Liver (tissue), 9 donors: ENCODE results near the gene CEACAM19. TPM values are rescaled to one million over a fixed set of nuclear protein-coding genes. Genes with fewer than 3 reads are reported as not detected.

Experiments
- DNase-seq: peaks from one replicate; pipeline ENCODE4 v3.0.0-alpha.2; 2017; ENCODE audit warnings: low spot score
- H3K27ac ChIP-seq, 2 donors: one replicate each; pipeline ENCODE4 v1.7.0; 2013; ENCODE audit warnings: inconsistent platforms in 2 of 2, low read length in 2 of 2, control low read depth in 1 of 2, low read depth in 1 of 2, mild to moderate bottlenecking in 1 of 2
- H3K27me3 ChIP-seq, 4 donors: one replicate each; pipeline versions ENCODE4 v1.6.1 to v1.7.0; 2013; ENCODE audit warnings: low read length in 3 of 4, inconsistent platforms in 1 of 4, mild to moderate bottlenecking in 1 of 4, moderate library complexity in 1 of 4; ENCODE audit not compliant: control insufficient read depth in 4 of 4, insufficient read depth in 4 of 4
- H3K36me3 ChIP-seq, 4 donors: one replicate each; pipeline versions ENCODE4 v1.6.1 to v1.7.0; 2013; ENCODE audit warnings: low read length in 3 of 4, mild to moderate bottlenecking in 3 of 4, low read depth in 1 of 4, moderate library complexity in 1 of 4; ENCODE audit not compliant: control insufficient read depth in 4 of 4, insufficient read depth in 3 of 4
- H3K4me1 ChIP-seq, 4 donors: one replicate each; pipeline versions ENCODE4 v1.6.1 to v1.7.0; 2013; ENCODE audit warnings: low read length in 3 of 4, mild to moderate bottlenecking in 3 of 4, moderate library complexity in 1 of 4; ENCODE audit not compliant: control insufficient read depth in 4 of 4, insufficient read depth in 4 of 4
- H3K4me3 ChIP-seq, 3 donors: one replicate each; pipeline versions ENCODE4 v1.6.1 to v1.7.0; 2013; ENCODE audit warnings: low read length in 3 of 3, control low read depth in 1 of 3, low read depth in 1 of 3, mild to moderate bottlenecking in 1 of 3
- H3K9ac ChIP-seq, 2 donors: one replicate each; pipeline ENCODE4 v1.7.0; 2013; ENCODE audit warnings: low read length in 2 of 2, mild to moderate bottlenecking in 2 of 2, moderate library complexity in 2 of 2, control low read depth in 1 of 2, low read depth in 1 of 2
- H3K9me3 ChIP-seq, 4 donors: one replicate each; pipeline versions ENCODE4 v1.6.1 to v1.7.0; 2013; ENCODE audit warnings: low read length in 3 of 4; ENCODE audit not compliant: control insufficient read depth in 4 of 4
- ATF3 ChIP-seq: IDR thresholded peaks from 2 replicates; pipeline ENCODE4 v1.6.1; 2016; ENCODE audit warnings: antibody characterized with exemption
- CTCF ChIP-seq: fragments of 150-350 bp; IDR thresholded peaks from 2 replicates; pipeline ENCODE4 v1.5.1; 2017; ENCODE audit warnings: improper control_type of control experiment, low read depth, low read length; ENCODE audit not compliant: missing input control
- EGR1 ChIP-seq, 2 donors: IDR thresholded peaks; 2 replicates each; pipeline ENCODE4 v1.6.1; 2016 to 2018; ENCODE audit warnings: antibody characterized with exemption in 2 of 2, low read depth in 2 of 2
- FOXA1 ChIP-seq: IDR thresholded peaks from 2 replicates; pipeline ENCODE4 v1.6.1; 2016; ENCODE audit warnings: antibody characterized with exemption
- FOXA2 ChIP-seq: IDR thresholded peaks from 2 replicates; pipeline ENCODE4 v1.6.1; 2016; ENCODE audit warnings: antibody characterized with exemption
- GABPA ChIP-seq, 2 donors: IDR thresholded peaks in 1 of 2; conservative IDR thresholded peaks in 1 of 2; 2 replicates each; pipeline ENCODE4 v1.6.1; 2016; ENCODE audit warnings: antibody characterized with exemption in 2 of 2, mild to moderate bottlenecking in 1 of 2, moderate library complexity in 1 of 2
- HNF4A ChIP-seq, 2 donors: conservative IDR thresholded peaks; 2 replicates each; pipeline ENCODE4 v1.6.1; 2016; ENCODE audit warnings: antibody characterized with exemption in 2 of 2, mild to moderate bottlenecking in 2 of 2
- HNF4G ChIP-seq: IDR thresholded peaks from 2 replicates; pipeline ENCODE4 v1.6.1; 2016; ENCODE audit warnings: antibody characterized with exemption
- JUND ChIP-seq, 2 donors: IDR thresholded peaks; 2 replicates each; pipeline ENCODE4 v1.6.1; 2016; ENCODE audit warnings: antibody characterized with exemption in 2 of 2
- MAX ChIP-seq: IDR thresholded peaks from 2 replicates; pipeline ENCODE4 v1.6.1; 2016; ENCODE audit warnings: antibody characterized with exemption
- NR2F2 ChIP-seq: IDR thresholded peaks from 2 replicates; pipeline ENCODE4 v1.6.1; 2016; ENCODE audit warnings: antibody characterized with exemption
- RAD21 ChIP-seq, 2 donors: IDR thresholded peaks; 2 replicates each; pipeline ENCODE4 v1.6.1; 2016; ENCODE audit warnings: antibody characterized with exemption in 2 of 2, mild to moderate bottlenecking in 2 of 2
- REST ChIP-seq: IDR thresholded peaks from 2 replicates; pipeline ENCODE4 v1.6.1; 2016; ENCODE audit warnings: antibody characterized with exemption, mild to moderate bottlenecking
- RXRA ChIP-seq, 2 donors: IDR thresholded peaks; 2 replicates each; pipeline ENCODE4 v1.6.1; 2017 to 2018; ENCODE audit warnings: antibody characterized with exemption in 2 of 2, mild to moderate bottlenecking in 1 of 2
- SP1 ChIP-seq: IDR thresholded peaks from 2 replicates; pipeline ENCODE4 v1.6.1; 2018; ENCODE audit warnings: antibody characterized with exemption, mild to moderate bottlenecking
- TAF1 ChIP-seq: conservative IDR thresholded peaks from 2 replicates; pipeline ENCODE4 v1.6.1; 2016; ENCODE audit warnings: antibody characterized with exemption, mild to moderate bottlenecking
- YY1 ChIP-seq: IDR thresholded peaks from 2 replicates; pipeline ENCODE4 v1.6.1; 2016; ENCODE audit warnings: antibody characterized with exemption, mild to moderate bottlenecking
- ZBTB33 ChIP-seq: IDR thresholded peaks from 2 replicates; pipeline ENCODE4 v1.6.1; 2016; ENCODE audit warnings: antibody characterized with exemption
- WGBS: extraction: QIAGEN DNeasy Blood & Tissue Kit; methylation state at CpG from one replicate; pipeline ENCODE4 v1.1.7; 2013; 5-methylcytosine and 5-hydroxymethylcytosine counted together
- polyA plus RNA-seq, 2 donors: library from polyadenylated mRNA; stranded (reverse) in 1 of 2; unstranded in 1 of 2; fragments of 200-250 nt in 1 of 2; fragments of >200 nt in 1 of 2; fragmentation: Nextera tagmentation in 1 of 2; extraction: Ambion mirVana in 1 of 2; gene quantifications; one replicate each; pipeline versions ENCODE4 v1.2.1 to v1.2.3, GENCODE V29; 2013 to 2015
- total RNA-seq, 2 donors: library from RNA; depleted of rRNA; stranded (reverse); fragments of >200 nt; gene quantifications; one replicate each; pipeline ENCODE4 v1.2.3, GENCODE V29; 2014
- donor health status: healthy.
- donor health status: healthy.
- donor health status: healthy.
- donor health status: healthy.
- donor health status: healthy.

The CEACAM19 gene
- total and polyA plus RNA-seq, 4 donors = 0.75 to 2.6 (median 1.3) TPM

GRCh38 chr19:44725684-44726083 is 54.4 kb downstream of the CEACAM19 start:
- H3K27me3 ChIP-seq = no peaks in the 10 kb centered on the region
- no peaks in the 10 kb centered on the region for H3K36me3 ChIP-seq
- peak overlapping the region in 2 of 3 donors; percentile 10 to 23 for H3K4me3 ChIP-seq
- TF ChIP-seq SP1 (no peak), HNF4A (conservative IDR thresholded peaks at IDR 0.05) (no peak), REST (no peak), FOXA1 (no peak), HNF4G (no peak), TAF1 (no peak), NR2F2 (no peak), YY1 (no peak), RAD21 (IDR thresholded peaks at IDR 0.05) (no peak), GABPA (IDR thresholded peaks at IDR 0.05 in 1 of 2, conservative IDR thresholded peaks at IDR 0.05 in 1 of 2) (no peak), FOXA2 (no peak), RXRA (IDR thresholded peaks at IDR 0.05) (no peak), ZBTB33 (no peak), CTCF (no peak), ATF3 (no peak), JUND (IDR thresholded peaks at IDR 0.05) (no peak), MAX (no peak), EGR1 (IDR thresholded peaks at IDR 0.05; ENCODE audit: low read depth in 2 of 2) (no peak)
- peak overlapping the region; percentile 90 to 97 for H3K27ac ChIP-seq
- 35% methylated on average over 5 of the region's 5 CpGs for WGBS
- H3K9ac ChIP-seq = peak overlapping the region in 1 of 2 donors; percentile 5
- no peak for DNase-seq
- peaks cover 10 to 46% (median 35%) of the 10 kb centered on the region in 4 donors for H3K4me1 ChIP-seq
- no peaks in the 10 kb centered on the region for H3K9me3 ChIP-seq
